HG03521 (cell line): ENCODE results near the gene RTKN.
A peak's percentile ranks its signal among the peaks of the same experiment; 100 is the strongest.

Source experiments
- ATAC-seq: cut with Tn5 transposase; IDR thresholded peaks from one replicate; pipeline ENCODE4 v1.9.1; 2021; ENCODE audit warnings: mild to moderate bottlenecking, moderate library complexity; ENCODE audit not compliant: unreplicated experiment

Gene RTKN

GRCh38 chr2:74381751-74382150 is 60.0 kb downstream of the RTKN start:
- ATAC-seq: no peak

- peak; percentile 58 for ATAC-seq
Observed at GRCh38 chr2:74379851-74380789, 61.6 kb downstream of the RTKN start, which contains the start of gene DCTN1. TSS of gene DCTN1 (minus strand) at chr2:74380311. CDS start at chr2:74380037, 274 bp downstream.

DNA sequence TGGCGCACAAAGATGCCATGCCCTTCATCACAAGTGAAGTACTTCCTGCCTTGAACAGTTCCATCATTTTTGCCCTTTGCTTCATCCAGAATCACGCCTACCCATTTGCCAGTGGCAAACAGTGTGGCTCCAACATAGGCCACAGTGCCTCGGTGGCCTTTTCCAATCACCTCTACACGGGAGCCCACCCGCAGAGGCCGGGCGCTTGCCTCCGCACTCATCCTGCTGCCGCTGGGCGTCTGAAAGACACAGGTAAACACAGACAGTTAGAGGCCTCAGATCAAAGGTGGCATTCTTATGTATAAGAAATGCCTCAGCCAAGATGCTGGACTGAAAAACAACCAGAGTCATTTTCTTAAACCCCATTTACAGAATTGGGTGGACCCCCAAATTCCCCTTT is 63.7 kb downstream of the RTKN start:
- no peak for ATAC-seq

DNA sequence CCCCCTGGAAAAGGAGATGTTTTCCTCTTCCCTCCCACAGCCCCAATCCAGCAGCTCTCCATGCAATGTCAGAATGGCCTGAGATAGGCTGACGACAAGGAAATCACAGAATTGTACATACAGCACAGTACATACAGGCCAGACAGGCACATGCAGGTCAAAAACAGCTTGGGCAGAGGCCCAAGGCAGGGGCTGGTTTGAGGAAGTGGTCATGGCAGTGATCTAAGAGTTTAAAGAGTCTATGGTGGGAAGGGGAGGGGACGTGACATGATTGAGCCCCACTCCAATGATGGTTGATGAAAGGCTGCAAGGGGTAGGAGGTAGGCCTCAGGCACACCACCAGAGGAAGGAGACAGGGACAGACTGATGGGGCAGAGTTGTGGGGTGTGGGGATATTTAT is 65.9 kb downstream of the RTKN start:
- ATAC-seq: no peak
